ENCODE data around the gene TESK2.
A peak's percentile ranks its signal among the peaks of the same experiment; 100 is the strongest.
"Not testable (repeated sequence)": the region's sequence is repeated elsewhere in the genome, so short reads cannot be mapped to it uniquely, and the experiment has no call there.

The TESK2 gene

GRCh38 chr1:45365051-45365450 lies 125.9 kb downstream of the TESK2 start:
- no peak for DNase-seq

GRCh38 chr1:45364294-45364693 lies 126.7 kb downstream of the TESK2 start:
- no peak for DNase-seq

- not testable (repeated sequence) for DNase-seq
Measured at GRCh38 chr1:45360981-45361380, 130.0 kb downstream of the TESK2 start.

- peak; percentile 30 for DNase-seq
Measured at GRCh38 chr1:45359882-45360513, 131.0 kb downstream of the TESK2 start.

GRCh38 chr1:45356186-45356585 lies 134.8 kb downstream of the TESK2 start:
- no peak for DNase-seq

- no peak for DNase-seq
Measured at GRCh38 chr1:45355683-45356082, 135.3 kb downstream of the TESK2 start.

GRCh38 chr1:45354838-45355237 lies 136.1 kb downstream of the TESK2 start:
- no peak for DNase-seq

GRCh38 chr1:45353685-45354084 lies 137.3 kb downstream of the TESK2 start:
- no peak for DNase-seq

GRCh38 chr1:45351508-45351907 lies 139.5 kb downstream of the TESK2 start:
- DNase-seq = no peak

GRCh38 chr1:45348966-45349677 lies 141.8 kb downstream of the TESK2 start:
- DNase-seq = no peak

GRCh38 chr1:45348609-45348965 lies 142.4 kb downstream of the TESK2 start:
- DNase-seq = no peak

- DNase-seq = no peak
Measured at GRCh38 chr1:45348020-45348419, 142.9 kb downstream of the TESK2 start.

GRCh38 chr1:45346473-45346872 lies 144.5 kb downstream of the TESK2 start:
- DNase-seq = no peak

GRCh38 chr1:45345014-45345413 lies 145.9 kb downstream of the TESK2 start:
- no peak for DNase-seq

GRCh38 chr1:45344499-45344898 lies 146.5 kb downstream of the TESK2 start:
- no peak for DNase-seq

- no peak for DNase-seq
Measured at GRCh38 chr1:45340816-45341466, 150.0 kb downstream of the TESK2 start.

- DNase-seq = peak; percentile 93
Measured at GRCh38 chr1:45339789-45340558, 151.0 kb downstream of the TESK2 start, which contains the start of the genes MUTYH and TOE1. Gene MUTYH (minus strand): TSS chr1:45340440. CDS start chr1:45334505, 5,935 bp downstream. Gene TOE1 (plus strand): TSS chr1:45340170. CDS start chr1:45340253, 83 bp downstream.

GRCh38 chr1:45337630-45338325 lies 153.2 kb downstream of the TESK2 start:
- DNase-seq = no peak

- no peak for DNase-seq
Measured at GRCh38 chr1:45335855-45336324, 155.1 kb downstream of the TESK2 start.

- DNase-seq = no peak
Measured at GRCh38 chr1:45334308-45335245, 156.4 kb downstream of the TESK2 start.

GRCh38 chr1:45332346-45332720 lies 158.6 kb downstream of the TESK2 start:
- DNase-seq = no peak

Measured in NCI-H1092 (cell line).